Fibroblast of lung (primary cell): ENCODE results near the gene TAP1.

Source experiments
- CTCF ChIP-seq, 2 donors: IDR thresholded peaks in 1 of 2; conservative IDR thresholded peaks in 1 of 2; 1 replicate in 1 of 2; 2 replicates in 1 of 2; pipeline ENCODE4 v1.5.1; 2011 to 2012; ENCODE audit warnings: low read length in 2 of 2, control low read depth in 1 of 2, inconsistent platforms in 1 of 2, low read depth in 1 of 2, mild to moderate bottlenecking in 1 of 2
- EZH2 ChIP-seq: IDR thresholded peaks from 2 replicates; pipeline ENCODE4 v1.5.1; 2012; ENCODE audit warnings: low read length, control low read depth, mild to moderate bottlenecking; ENCODE audit errors: missing control alignments

GRCh38 chr6:32847004-32847403 lies 6.5 kb downstream of the TAP1 start:
- TF ChIP-seq CTCF (conservative IDR thresholded peaks at IDR 0.05 in 1 of 2, IDR thresholded peaks at IDR 0.05 in 1 of 2; ENCODE audit: low read depth in 1 of 2, low read length in 2 of 2) (no peak), EZH2 (no peak)
